ENCODE data around the gene SIL1.

- TF ChIP-seq, protein P1, sequence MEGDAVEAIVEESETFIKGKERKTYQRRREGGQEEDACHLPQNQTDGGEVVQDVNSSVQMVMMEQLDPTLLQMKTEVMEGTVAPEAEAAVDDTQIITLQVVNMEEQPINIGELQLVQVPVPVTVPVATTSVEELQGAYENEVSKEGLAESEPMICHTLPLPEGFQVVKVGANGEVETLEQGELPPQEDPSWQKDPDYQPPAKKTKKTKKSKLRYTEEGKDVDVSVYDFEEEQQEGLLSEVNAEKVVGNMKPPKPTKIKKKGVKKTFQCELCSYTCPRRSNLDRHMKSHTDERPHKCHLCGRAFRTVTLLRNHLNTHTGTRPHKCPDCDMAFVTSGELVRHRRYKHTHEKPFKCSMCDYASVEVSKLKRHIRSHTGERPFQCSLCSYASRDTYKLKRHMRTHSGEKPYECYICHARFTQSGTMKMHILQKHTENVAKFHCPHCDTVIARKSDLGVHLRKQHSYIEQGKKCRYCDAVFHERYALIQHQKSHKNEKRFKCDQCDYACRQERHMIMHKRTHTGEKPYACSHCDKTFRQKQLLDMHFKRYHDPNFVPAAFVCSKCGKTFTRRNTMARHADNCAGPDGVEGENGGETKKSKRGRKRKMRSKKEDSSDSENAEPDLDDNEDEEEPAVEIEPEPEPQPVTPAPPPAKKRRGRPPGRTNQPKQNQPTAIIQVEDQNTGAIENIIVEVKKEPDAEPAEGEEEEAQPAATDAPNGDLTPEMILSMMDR (IDR thresholded peaks at IDR 0.05), result no peak
- no peak for TF ChIP-seq POLR2A (IDR thresholded peaks at IDR 0.05)
Observed at GRCh38 chr5:138972230-138972629, 225.9 kb downstream of the SIL1 start.
